D341Med (cell line): Measurements from ENCODE around the gene NUP160.
"Not testable (repeated sequence)": the region's sequence is repeated elsewhere in the genome, so short reads cannot be mapped to it uniquely, and the experiment has no call there.

Experiments used
- DNase-seq: peaks from one replicate; pipeline ENCODE4 v3.0.0; 2012; ENCODE audit warnings: low spot score

The NUP160 gene

GRCh38 chr11:47863898-47864430, 15.8 kb upstream of the NUP160 start:
- no peak for DNase-seq

- DNase-seq, result no peak
Measured at GRCh38 chr11:47863189-47863897, 15.2 kb upstream of the NUP160 start.

- DNase-seq, result no peak
Measured at GRCh38 chr11:47861728-47862127, 13.6 kb upstream of the NUP160 start.

GRCh38 chr11:47860536-47860935, 12.4 kb upstream of the NUP160 start:
- DNase-seq, result no peak

GRCh38 chr11:47857892-47858543, 9.9 kb upstream of the NUP160 start:
- no peak for DNase-seq

- DNase-seq, result no peak
Measured at GRCh38 chr11:47857485-47857884, 9.3 kb upstream of the NUP160 start.

GRCh38 chr11:47856186-47856585, 8.0 kb upstream of the NUP160 start:
- no peak for DNase-seq

- DNase-seq, result no peak
Measured at GRCh38 chr11:47854667-47855066, 6.5 kb upstream of the NUP160 start.

GRCh38 chr11:47852053-47852452, 3.9 kb upstream of the NUP160 start:
- DNase-seq, result no peak

- DNase-seq, result no peak
Measured at GRCh38 chr11:47850337-47850736, 2.2 kb upstream of the NUP160 start.

GRCh38 chr11:47848700-47849155, 578 bp upstream of the NUP160 start:
- no peak for DNase-seq

- no peak for DNase-seq
Measured at GRCh38 chr11:47847537-47847891, 636 bp downstream of the NUP160 start.

GRCh38 chr11:47846998-47847397, 1.2 kb downstream of the NUP160 start:
- DNase-seq, result no peak

GRCh38 chr11:47843361-47844055, 4.6 kb downstream of the NUP160 start:
- no peak for DNase-seq

- DNase-seq, result no peak
Measured at GRCh38 chr11:47842749-47843148, 5.4 kb downstream of the NUP160 start.

- DNase-seq, result no peak
Measured at GRCh38 chr11:47837929-47838328, 10.2 kb downstream of the NUP160 start.

GRCh38 chr11:47837292-47837691, 10.9 kb downstream of the NUP160 start:
- DNase-seq, result no peak

GRCh38 chr11:47830013-47830412, 18.1 kb downstream of the NUP160 start:
- DNase-seq, result not testable (repeated sequence)

GRCh38 chr11:47828284-47828683, 19.9 kb downstream of the NUP160 start:
- no peak for DNase-seq

- not testable (repeated sequence) for DNase-seq
Measured at GRCh38 chr11:47822664-47823063, 25.5 kb downstream of the NUP160 start.

GRCh38 chr11:47819743-47820142, 28.4 kb downstream of the NUP160 start:
- DNase-seq, result no peak

GRCh38 chr11:47800759-47801158, 47.4 kb downstream of the NUP160 start:
- DNase-seq, result no peak

- DNase-seq, result no peak
Measured at GRCh38 chr11:47797633-47798032, 50.5 kb downstream of the NUP160 start.
